Kidney (tissue), 14 donors: ENCODE measurements around the gene MEGF10. TPM values are rescaled to one million over a fixed set of nuclear protein-coding genes. Genes with fewer than 3 reads are reported as not detected.

ENCODE experiments used
- DNase-seq, 5 donors: peaks; one replicate each; pipeline ENCODE4 v3.0.0-alpha.2; 2013 to 2020
- FAIRE-seq: peaks from 2 replicates; lab custom pipeline; 2012; peaks lifted over from hg19 to GRCh38; lab: Jason Lieb, UNC
- H3K27ac ChIP-seq, 2 donors: one replicate each; pipeline ENCODE4 v1.7.0; 2013; ENCODE audit warnings: low read depth in 2 of 2, low read length in 2 of 2, inconsistent platforms in 1 of 2
- H3K27me3 ChIP-seq: one replicate; pipeline ENCODE4 v1.7.1; 2013; ENCODE audit warnings: low read length, inconsistent platforms; ENCODE audit not compliant: control insufficient read depth, insufficient read depth
- H3K36me3 ChIP-seq, 3 donors: one replicate each; pipeline versions ENCODE4 v1.7.0 to v1.7.1; 2013; ENCODE audit warnings: low read length in 3 of 3, control low read depth in 1 of 3, inconsistent platforms in 1 of 3; ENCODE audit not compliant: insufficient read depth in 3 of 3, control insufficient read depth in 2 of 3
- H3K4me1 ChIP-seq, 3 donors: one replicate each; pipeline versions ENCODE4 v1.7.0 to v1.7.1; 2013; ENCODE audit warnings: low read length in 3 of 3, inconsistent platforms in 1 of 3, low read depth in 1 of 3; ENCODE audit not compliant: control insufficient read depth in 2 of 3, insufficient read depth in 2 of 3
- H3K4me3 ChIP-seq, 3 donors: one replicate each; pipeline versions ENCODE4 v1.7.0 to v1.8.1; 2013; ENCODE audit warnings: low read length in 3 of 3, control low read depth in 1 of 3, inconsistent platforms in 1 of 3
- H3K9ac ChIP-seq, 3 donors: one replicate each; pipeline versions ENCODE4 v1.7.0 to v1.7.1; 2013; ENCODE audit warnings: low read length in 3 of 3, control low read depth in 1 of 3, inconsistent platforms in 1 of 3
- H3K9me3 ChIP-seq, 3 donors: one replicate each; pipeline versions ENCODE4 v1.7.0 to v1.7.1; 2013; ENCODE audit warnings: low read length in 3 of 3, control low read depth in 1 of 3, inconsistent platforms in 1 of 3; ENCODE audit not compliant: control insufficient read depth in 2 of 3, insufficient read depth in 1 of 3
- intact Hi-C: fragments of 100-400 bp; cut with DNase I; formaldehyde crosslinking; loops from one replicate; pipeline ENCODE4 v1.11.1; 2022
- polyA plus RNA-seq: library from polyadenylated mRNA; stranded (reverse); fragments of 350-450 nt; fragmentation: Illumina TruSeq; extraction: RNeasy Lipid Tissue Mini Kit (QIAGEN cat#74804); gene quantifications from one replicate; pipeline ENCODE4 v1.2.3, GENCODE V29; 2014; ENCODE audit warnings: low read depth, low replicate concordance; ENCODE audit not compliant: insufficient read depth
- total RNA-seq: library from RNA; stranded (reverse); fragmentation: NEBNext Ultra II Directional; extraction: Animal tissue kit (Norgen Biotek cat#: 25700); gene quantifications from one replicate; pipeline ENCODE4 v1.2.1, GENCODE V29; 2021
- TF ChIP-seq, protein P1 (sequence below): IDR thresholded peaks from 3 replicates; pipeline ENCODE4 v1.5.1; 2012; ENCODE audit warnings: mild to moderate bottlenecking, moderate library complexity, borderline replicate concordance; ENCODE audit not compliant: insufficient read depth; ENCODE audit errors: extremely low read depth
- donor health status: control.
- donor health status: control.
- donor health status: control.
- donor health status: control.
- donor health status: control.
- donor health status: DM: yes; HTN: yes; CAD: no.
- donor health status: Normal renal cell carcinoma (clear cell type).

MEGF10 gene
- total and polyA plus RNA-seq, 2 donors from 2014 or later, result 0.09 to 0.25 TPM

DNA sequence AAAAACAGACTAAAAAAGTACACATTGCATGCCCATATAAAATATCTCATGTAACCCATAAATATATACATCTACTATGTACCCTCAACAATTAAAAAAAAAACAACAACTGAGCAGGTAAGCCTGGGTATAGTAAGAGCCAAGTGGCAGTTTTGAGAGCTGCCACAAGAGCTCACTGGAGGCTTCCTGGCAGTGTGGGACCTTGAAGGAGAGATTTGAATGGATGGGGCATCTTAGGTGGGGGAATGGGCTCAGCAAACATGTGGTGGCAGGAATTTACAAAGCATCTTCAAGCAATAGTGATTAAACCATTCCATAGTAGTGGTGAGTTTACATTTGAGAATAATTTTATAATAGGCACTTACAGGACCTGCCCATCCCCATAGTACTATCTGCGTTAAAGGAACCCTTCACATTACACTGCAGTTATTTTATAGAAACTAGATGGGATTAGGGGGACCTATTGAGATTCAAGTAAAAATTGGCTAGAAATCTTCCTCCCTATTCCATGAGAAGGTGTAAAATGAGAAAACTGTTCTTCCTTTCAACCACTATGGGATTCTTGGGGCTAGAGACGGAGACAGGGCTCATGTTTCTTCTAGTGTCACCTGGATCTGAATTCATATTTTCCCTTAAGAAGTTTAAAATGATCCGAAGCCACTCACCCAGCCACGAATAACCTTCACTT, 6.9 kb downstream of the MEGF10 start:
- Histone ChIP-seq H3K9me3 (no peaks in the 10 kb centered on the region), H3K4me1 (no peaks in the 10 kb centered on the region), H3K4me3 (no peak overlapping the region), H3K27ac (no peak overlapping the region), H3K9ac (no peak overlapping the region), H3K27me3 (no peaks in the 10 kb centered on the region), H3K36me3 (no peaks in the 10 kb centered on the region)
- no peak for FAIRE-seq
- TF ChIP-seq, protein P1, sequence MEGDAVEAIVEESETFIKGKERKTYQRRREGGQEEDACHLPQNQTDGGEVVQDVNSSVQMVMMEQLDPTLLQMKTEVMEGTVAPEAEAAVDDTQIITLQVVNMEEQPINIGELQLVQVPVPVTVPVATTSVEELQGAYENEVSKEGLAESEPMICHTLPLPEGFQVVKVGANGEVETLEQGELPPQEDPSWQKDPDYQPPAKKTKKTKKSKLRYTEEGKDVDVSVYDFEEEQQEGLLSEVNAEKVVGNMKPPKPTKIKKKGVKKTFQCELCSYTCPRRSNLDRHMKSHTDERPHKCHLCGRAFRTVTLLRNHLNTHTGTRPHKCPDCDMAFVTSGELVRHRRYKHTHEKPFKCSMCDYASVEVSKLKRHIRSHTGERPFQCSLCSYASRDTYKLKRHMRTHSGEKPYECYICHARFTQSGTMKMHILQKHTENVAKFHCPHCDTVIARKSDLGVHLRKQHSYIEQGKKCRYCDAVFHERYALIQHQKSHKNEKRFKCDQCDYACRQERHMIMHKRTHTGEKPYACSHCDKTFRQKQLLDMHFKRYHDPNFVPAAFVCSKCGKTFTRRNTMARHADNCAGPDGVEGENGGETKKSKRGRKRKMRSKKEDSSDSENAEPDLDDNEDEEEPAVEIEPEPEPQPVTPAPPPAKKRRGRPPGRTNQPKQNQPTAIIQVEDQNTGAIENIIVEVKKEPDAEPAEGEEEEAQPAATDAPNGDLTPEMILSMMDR, result no peak
- no peak for DNase-seq
- intact Hi-C loops, result no loop called here

GRCh38 chr5:127298036-127298429, 7.4 kb downstream of the MEGF10 start:
- intact Hi-C loops, result no loop called here
- H3K27me3 ChIP-seq, result no peaks in the 10 kb centered on the region
- H3K9ac ChIP-seq, result no peak overlapping the region
- H3K27ac ChIP-seq, result no peak overlapping the region
- DNase-seq (no peak), FAIRE-seq (no peak)
- no peaks in the 10 kb centered on the region for H3K36me3 ChIP-seq
- H3K9me3 ChIP-seq, result no peaks in the 10 kb centered on the region
- H3K4me1 ChIP-seq, result no peaks in the 10 kb centered on the region
- TF ChIP-seq, protein P1, result no peak
- no peak overlapping the region for H3K4me3 ChIP-seq

- no peak overlapping the region for H3K9ac ChIP-seq
- TF ChIP-seq, protein P1, result no peak
- no peaks in the 10 kb centered on the region for H3K4me1 ChIP-seq
- H3K36me3 ChIP-seq, result no peaks in the 10 kb centered on the region
- H3K4me3 ChIP-seq, result no peak overlapping the region
- FAIRE-seq (no peak), DNase-seq (no peak)
- H3K27me3 ChIP-seq, result no peaks in the 10 kb centered on the region
- no peaks in the 10 kb centered on the region for H3K9me3 ChIP-seq
- intact Hi-C loops, result no loop called here
- H3K27ac ChIP-seq, result no peak overlapping the region
Observed at GRCh38 chr5:127298656-127299055, 8.1 kb downstream of the MEGF10 start.

- DNase-seq (no peak), FAIRE-seq (no peak)
- H3K4me1 ChIP-seq, result no peaks in the 10 kb centered on the region
- no peak overlapping the region for H3K27ac ChIP-seq
- H3K9ac ChIP-seq, result no peak overlapping the region
- no peaks in the 10 kb centered on the region for H3K9me3 ChIP-seq
- H3K4me3 ChIP-seq, result no peak overlapping the region
- no peaks in the 10 kb centered on the region for H3K27me3 ChIP-seq
- TF ChIP-seq, protein P1, result no peak
- intact Hi-C loops, result no loop called here
- no peaks in the 10 kb centered on the region for H3K36me3 ChIP-seq
Observed at GRCh38 chr5:127299678-127300077, 9.1 kb downstream of the MEGF10 start.
